ENCODE measurements around the gene ADD3.

ADD3 gene

DNA sequence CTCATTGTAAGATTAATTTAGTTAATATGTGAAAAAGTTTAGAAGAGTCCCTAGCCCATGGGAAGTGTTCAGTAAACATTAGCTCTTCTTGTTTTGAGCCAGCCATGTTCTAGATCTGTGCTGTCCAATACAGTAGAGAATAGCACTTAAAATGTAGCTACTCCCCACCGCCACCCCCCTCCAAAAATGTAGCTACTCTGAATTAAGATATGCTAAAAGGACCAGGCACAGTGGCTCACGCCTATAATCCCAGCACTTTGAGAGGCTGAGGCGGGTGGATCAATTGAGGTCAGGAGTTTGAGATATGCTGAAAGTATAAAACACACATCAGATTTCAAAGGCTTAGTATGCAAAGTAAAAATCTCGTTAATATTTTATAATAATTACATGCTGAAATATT, 152.3 kb downstream of the ADD3 start:
- no peak for DNase-seq

DNA sequence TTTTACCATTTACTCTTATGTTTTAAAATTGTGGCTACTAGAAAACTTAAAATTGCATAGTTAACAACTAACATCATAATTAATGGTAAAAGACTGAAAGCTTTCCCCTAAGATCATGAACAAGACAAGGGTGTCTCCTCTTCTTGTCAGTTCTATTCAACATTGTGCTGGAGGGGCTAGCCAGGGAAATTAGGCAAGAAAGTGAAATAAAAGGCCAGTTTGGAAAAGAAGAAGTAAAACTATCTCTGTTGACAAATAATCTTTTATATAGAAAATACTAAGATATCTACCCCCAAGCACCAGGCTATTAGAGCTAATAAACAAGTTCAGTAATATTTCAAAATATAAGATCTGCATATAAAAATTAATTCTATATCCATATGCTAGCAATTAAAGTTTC, 152.7 kb downstream of the ADD3 start:
- DNase-seq = no peak

- no peak for DNase-seq
Observed at GRCh38 chr10:110162741-110163145, 155.0 kb downstream of the ADD3 start.

DNA sequence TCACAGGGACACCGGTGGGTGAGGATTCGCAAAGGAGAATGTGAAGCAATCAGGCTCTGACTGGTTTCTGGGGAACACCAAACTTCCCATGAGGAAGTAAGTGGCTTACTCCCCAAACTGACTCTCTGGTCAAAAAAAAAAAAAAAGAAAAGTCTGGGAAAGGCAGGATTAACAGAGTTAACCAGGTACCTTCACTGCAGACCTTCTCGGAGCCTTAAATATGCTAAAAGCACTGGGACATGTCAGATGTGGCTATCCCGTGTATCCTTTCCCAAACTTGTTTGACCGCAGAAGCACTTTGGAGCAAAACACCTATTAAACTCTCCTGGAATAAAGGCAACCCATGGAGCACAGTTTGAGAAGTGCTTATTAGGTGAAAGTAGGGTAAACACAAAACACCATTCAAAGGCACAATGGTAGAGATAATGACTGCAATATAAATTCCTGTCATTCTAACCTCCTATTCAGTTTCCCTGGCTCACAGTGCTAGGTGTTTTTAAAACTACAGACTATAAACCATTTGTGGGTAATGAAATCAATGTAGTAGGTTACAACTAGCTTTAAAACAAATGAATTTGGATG, 155.5 kb downstream of the ADD3 start:
- DNase-seq = no peak

DNA sequence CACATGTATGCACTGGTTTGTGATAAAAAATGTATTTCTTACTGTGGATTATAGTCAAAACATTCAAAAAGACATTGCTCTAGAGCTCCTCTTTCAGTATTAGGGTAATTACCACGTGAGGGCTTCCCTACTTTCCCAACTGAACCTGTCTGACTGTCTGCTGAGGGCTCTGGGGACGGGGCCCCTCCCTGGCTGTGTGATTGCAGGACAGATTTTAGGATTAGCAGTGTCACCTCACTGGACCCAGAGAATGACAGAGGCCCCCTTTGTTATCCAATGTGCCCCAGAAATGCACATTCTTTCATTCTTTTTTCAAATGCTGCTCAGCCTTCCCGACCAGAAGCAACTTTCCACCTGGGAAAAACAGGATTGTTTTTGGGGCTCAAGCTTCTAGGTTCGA, 156.1 kb downstream of the ADD3 start:
- no peak for DNase-seq

DNA sequence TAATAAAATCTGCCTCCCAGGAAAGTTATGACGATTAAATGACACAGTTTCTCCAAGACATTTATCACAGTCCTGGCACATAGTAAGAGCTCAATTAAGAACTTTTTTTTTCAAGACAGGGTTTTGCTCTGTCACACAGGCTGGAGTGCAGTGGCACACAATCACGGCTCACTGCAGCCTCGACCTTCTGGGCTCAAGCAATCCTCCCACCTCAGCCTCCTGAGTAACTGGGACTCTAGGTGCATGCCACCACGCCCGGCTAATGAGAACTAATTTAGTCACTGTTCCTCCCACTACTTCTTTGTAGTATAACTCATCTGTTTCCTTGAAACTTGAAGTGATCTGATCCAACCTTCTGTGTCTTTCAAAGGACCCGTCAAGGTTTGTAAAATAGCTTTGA, 157.5 kb downstream of the ADD3 start:
- no peak for DNase-seq

DNA sequence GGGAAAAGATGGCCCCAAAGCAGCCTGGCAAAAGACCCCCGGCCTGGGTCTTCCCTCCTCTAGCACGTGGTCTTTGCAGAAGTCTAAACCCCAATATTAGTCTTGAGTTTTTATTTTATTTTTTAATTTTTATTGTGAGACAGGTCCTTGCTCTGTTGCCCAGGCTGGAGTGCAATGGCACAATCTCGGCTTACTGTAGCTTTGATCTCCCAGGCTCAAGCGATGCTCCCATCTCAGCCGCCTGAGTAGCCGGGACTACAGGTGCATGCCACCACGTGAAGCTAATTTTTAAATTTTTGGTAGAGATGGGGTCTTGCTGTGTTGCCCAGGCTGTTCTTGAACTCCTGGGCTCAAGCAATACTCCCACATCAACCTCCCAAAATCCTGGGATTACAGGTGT, 159.4 kb downstream of the ADD3 start:
- DNase-seq = no peak

DNA sequence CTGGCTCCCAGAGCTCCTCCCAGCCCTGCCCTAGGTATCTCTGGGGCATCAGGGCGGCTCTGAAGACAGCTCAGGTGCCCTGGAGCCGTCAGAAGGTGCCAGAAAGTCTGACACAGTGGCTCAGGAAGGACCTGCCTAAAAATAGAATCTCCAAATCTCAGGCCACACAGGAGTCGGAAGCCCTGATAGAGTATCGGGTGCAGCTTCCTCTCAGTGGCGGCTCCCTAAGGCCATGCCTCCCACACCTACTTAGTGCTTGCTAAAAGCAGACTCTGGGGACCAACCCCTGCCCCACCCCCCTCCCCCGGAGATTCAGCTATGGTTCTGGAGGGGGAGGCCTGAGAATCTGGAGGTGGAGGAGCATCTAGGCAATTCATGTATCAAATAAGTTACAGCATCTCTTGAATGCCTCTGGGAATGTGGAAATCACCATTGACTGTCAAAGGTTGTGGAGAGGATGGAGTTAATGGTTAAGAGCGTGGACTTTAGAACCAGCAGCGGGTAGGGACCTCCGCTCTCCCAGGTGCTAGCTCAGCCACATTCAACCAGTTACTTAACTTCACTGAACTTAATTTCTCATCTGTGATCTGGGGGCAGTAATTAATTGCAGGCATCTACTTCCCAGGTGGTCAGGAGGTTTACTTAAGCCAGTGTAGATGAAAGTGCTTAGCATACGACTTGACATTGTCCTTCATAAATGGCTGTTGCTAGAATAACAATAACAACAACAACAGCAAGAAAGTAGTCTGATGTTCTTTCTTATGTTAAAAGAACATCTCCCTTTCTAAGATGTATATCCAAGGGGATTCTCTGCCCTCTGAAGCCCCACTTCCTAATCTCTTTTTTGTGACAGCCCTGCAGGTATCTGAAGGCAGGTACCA, 161.1 kb downstream of the ADD3 start:
- DNase-seq = no peak

DNA sequence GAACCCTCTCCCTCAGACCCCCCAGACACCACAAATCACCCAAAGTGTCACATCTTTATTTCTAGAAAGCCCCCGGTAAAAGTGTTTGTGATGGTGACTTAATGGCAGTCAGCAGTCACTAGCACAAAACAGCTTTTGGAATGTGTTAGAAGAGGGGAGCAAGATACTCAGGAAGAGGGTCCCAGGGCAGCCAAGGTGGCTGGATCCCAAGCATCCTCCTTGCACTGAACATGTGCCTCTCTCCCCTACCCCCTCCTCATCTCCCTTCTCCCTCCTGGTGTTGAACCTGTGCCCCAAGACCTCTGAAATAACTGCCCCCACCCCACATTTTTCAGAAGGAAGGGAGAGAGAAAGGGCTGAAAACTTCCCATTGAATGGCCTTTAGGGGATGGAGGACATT, 161.8 kb downstream of the ADD3 start:
- DNase-seq = no peak

GRCh38 chr10:110170142-110170971, 162.6 kb downstream of the ADD3 start:
- DNase-seq = no peak

- no peak for DNase-seq
Observed at GRCh38 chr10:110171032-110171431, 163.2 kb downstream of the ADD3 start.

DNA sequence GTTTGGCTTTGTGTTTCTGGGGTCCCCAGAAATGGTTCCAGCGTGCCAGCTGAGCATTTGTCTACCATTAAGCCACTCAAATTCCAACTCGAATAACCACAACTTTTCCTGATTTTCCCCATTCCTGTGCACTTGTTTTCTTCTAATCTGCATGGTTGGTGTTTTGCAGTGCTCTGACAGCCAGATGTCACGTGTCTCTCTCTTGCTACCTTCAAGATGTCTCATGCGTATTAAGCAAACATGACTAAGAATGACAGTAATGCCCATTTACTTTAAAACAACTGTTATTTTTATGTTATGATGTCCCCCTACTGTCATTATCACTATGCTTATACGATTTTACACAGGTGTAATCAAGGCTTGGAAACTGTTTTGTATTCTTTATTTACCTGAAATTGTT, 164.4 kb downstream of the ADD3 start:
- DNase-seq = no peak

GRCh38 chr10:110174201-110174600, 166.4 kb downstream of the ADD3 start:
- no peak for DNase-seq

- no peak for DNase-seq
Observed at GRCh38 chr10:110174816-110175215, 167.0 kb downstream of the ADD3 start.

DNA sequence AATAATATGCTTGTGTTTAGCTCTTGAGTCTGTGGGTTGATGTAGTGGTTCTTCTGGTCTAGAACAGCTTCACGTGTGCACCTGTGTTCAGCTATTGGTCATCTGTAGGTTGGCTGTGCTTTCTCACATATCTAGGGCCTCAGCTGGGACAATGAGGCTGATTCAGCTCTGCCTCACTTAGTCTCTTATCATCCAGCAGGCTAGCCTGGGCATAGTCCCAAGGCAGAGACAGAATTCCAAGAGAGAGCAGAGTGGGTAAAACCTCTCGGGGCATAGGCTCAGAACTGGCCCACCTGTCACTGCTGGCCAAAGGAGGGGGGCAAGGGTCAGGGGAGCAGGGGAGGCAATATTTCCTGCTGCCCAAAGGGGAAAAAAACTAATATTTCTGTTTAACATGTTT, 167.6 kb downstream of the ADD3 start:
- no peak for DNase-seq

DNA sequence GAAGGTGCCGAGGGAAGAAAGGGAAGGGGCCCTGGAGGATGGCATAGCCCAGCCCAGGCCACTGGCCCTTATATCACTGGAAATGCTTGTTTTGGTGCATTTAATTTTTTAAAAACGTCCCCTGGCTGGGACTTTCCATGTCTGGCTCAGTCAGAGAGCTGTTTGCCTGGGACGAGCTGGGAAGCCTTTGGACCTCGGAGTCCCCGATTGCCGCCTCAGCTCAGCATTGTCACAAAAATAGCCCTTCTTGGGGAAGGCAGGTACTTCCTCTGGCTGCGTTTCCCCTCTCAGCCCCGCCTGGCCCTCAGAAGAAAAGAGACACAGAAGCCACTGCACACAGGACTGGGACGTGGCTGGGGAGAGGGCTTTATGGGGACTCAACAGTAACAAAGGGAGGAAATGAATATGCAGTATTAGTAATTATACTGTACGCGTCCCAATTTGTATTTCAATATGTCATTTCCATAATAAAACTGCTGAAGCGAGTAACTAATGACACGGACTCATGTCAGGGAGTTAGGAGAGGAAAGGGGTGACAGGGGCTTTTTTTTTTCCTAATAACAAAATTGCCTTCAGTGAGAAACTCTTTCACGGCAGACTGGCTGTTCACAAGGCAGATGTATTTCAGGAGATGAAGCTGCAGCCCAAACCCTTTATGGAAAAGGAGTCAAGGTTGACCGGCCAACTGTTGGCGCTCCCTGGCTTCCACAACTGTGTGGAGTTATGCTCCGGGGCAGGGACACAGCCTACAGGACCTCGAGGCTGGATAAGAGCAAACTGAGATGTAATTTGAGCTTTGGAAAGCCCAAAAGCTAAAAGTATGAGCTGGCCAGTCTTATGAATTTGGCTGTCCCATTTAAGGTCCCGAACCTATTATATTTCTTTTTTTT, 168.6 kb downstream of the ADD3 start:
- no peak for DNase-seq

DNA sequence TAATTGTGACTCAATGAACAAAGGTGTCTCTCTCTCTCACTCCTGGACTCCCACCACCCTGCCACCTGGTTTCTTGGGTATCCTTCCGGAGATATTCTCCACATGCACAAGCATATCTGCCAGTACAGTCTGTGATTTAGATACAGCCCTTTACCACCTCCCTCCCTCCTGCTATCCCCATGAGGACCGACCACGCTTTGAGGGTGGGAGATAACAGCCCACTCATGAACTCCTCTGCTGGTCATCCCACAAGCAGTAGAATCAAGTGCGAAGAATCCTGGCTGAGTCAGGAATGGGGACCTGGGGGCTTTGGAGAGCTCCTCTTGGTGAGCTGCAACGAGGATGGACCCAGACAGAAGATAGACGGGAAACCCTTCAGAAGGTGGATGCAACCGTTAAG, 171.4 kb downstream of the ADD3 start:
- DNase-seq = no peak

- DNase-seq = no peak
Observed at GRCh38 chr10:110181451-110181850, 173.7 kb downstream of the ADD3 start.

GRCh38 chr10:110181911-110182310, 174.1 kb downstream of the ADD3 start:
- no peak for DNase-seq

- no peak for DNase-seq
Observed at GRCh38 chr10:110184398-110184797, 176.6 kb downstream of the ADD3 start.
